Testis (tissue), 3 donors: ENCODE results near the gene STK24. TPM values are rescaled to one million over a fixed set of nuclear protein-coding genes. Genes with fewer than 3 reads are reported as not detected.

ENCODE experiments used
- DNase-seq: peaks from one replicate; pipeline ENCODE4 v3.0.0-alpha.2; 2019
- H3K27ac ChIP-seq, 2 donors: fragments of 200-600 bp; sonication (generic); one replicate each; pipeline ENCODE4 v1.5.1; 2019
- H3K27me3 ChIP-seq: fragments of 200-600 bp; sonication (generic); one replicate; pipeline ENCODE4 v1.5.1; 2019
- H3K36me3 ChIP-seq: fragments of 200-600 bp; sonication (generic); one replicate; pipeline ENCODE4 v1.5.1; 2017; ENCODE audit warnings: low read depth; ENCODE audit errors: missing control alignments
- H3K4me1 ChIP-seq: fragments of 200-600 bp; sonication (generic); one replicate; pipeline ENCODE4 v1.5.1; 2019
- H3K4me3 ChIP-seq, 2 donors: fragments of 200-600 bp; sonication (generic); one replicate each; pipeline ENCODE4 v1.5.1; 2017 to 2019
- H3K9me3 ChIP-seq: fragments of 200-600 bp; sonication (generic); one replicate; pipeline ENCODE4 v1.5.1; 2017
- CTCF ChIP-seq, 3 experiments: fragments of 450-650 bp in 2 of 3; fragments of 200-600 bp in 1 of 3; sonication (generic) in 1 of 3; IDR thresholded peaks; one replicate each; pipeline ENCODE4 v1.5.1; 2016 to 2019; ENCODE audit warnings: antibody characterized with exemption in 3 of 3, mild to moderate bottlenecking in 2 of 3, moderate library complexity in 1 of 3
- POLR2A ChIP-seq: fragments of 450-650 bp; IDR thresholded peaks from one replicate; pipeline ENCODE4 v1.6.1; 2017; ENCODE audit warnings: antibody characterized with exemption, mild to moderate bottlenecking, moderate library complexity
- whole genome bisulfite sequencing, 2 donors: methylation state at CpG; one replicate each; pipeline ENCODE4 v1.1.5; 2018; 5-methylcytosine and 5-hydroxymethylcytosine counted together
- intact Hi-C: fragments of 100-400 bp; cut with DNase I; formaldehyde crosslinking; loops from one replicate; pipeline ENCODE4 v1.15.1; 2023; ENCODE audit warnings: low total_unique reads
- polyA plus RNA-seq: library from polyadenylated mRNA; stranded (reverse); fragments of 350-450 nt; fragmentation: Illumina TruSeq; extraction: RNeasy Lipid Tissue Mini Kit (QIAGEN cat#74804); gene quantifications from one replicate; pipeline ENCODE4 v1.2.3, GENCODE V29; 2014; ENCODE audit warnings: low read depth, low replicate concordance; ENCODE audit not compliant: insufficient read depth
- total RNA-seq, 2 donors: library from RNA; depleted of rRNA; stranded (reverse); fragments of >200 nt; gene quantifications; one replicate each; pipeline ENCODE4 v1.2.3, GENCODE V29; 2016

Gene STK24
- total and polyA plus RNA-seq, 3 donors from 2014 or later: 97.4 to 172 (median 151) TPM

DNA sequence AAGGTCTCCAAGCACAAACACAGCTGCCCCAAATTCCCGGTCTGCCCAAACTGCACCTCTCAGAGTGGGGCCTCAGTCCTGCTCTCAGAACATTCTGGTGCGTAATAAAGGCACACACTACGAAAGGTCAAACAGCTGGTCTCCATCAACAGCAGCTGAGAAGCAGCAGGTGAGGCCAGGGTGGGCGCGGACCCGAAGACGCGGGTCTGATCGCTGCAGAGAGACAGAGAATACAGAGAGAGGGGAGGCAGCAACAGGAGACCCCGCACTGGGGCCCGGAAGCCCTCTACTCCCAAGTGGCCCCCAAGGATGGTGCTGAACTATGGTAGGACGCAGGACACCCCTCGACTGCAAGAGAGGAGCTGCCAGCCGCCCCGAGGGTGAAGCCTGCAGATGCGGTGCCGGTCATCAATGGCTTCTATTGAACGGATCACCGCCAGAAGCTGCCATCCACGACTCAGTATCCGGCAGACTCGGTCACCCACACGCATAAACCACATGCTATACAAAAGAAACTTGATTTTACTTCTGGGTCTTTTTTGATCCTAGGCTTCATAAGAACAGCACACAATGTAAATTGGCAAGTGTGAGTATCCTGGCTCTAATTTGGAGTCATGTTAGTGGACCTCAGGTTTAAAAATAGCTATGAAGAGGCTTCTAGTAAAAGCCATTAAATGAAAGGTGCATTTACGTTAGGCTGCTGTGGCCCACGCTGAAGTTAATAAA, 33.4 kb downstream of the STK24 start:
- 62 to 64% methylated on average over 18 to 25 of the region's 25 CpGs for WGBS, 2 donors
- no peaks in the 10 kb centered on the region for H3K9me3 ChIP-seq
- no peaks in the 10 kb centered on the region for H3K36me3 ChIP-seq
- H3K27me3 ChIP-seq: no peaks in the 10 kb centered on the region
- no peak for TF ChIP-seq CTCF (IDR thresholded peaks at IDR 0.05)
- no peak for TF ChIP-seq POLR2A
- no peak for DNase-seq
- peaks cover 38% of the 10 kb centered on the region for H3K4me1 ChIP-seq
- H3K27ac ChIP-seq: peak overlapping the region in 1 of 2 donors; percentile 60
- no peak overlapping the region for H3K4me3 ChIP-seq
- intact Hi-C loops: no loop called here

DNA sequence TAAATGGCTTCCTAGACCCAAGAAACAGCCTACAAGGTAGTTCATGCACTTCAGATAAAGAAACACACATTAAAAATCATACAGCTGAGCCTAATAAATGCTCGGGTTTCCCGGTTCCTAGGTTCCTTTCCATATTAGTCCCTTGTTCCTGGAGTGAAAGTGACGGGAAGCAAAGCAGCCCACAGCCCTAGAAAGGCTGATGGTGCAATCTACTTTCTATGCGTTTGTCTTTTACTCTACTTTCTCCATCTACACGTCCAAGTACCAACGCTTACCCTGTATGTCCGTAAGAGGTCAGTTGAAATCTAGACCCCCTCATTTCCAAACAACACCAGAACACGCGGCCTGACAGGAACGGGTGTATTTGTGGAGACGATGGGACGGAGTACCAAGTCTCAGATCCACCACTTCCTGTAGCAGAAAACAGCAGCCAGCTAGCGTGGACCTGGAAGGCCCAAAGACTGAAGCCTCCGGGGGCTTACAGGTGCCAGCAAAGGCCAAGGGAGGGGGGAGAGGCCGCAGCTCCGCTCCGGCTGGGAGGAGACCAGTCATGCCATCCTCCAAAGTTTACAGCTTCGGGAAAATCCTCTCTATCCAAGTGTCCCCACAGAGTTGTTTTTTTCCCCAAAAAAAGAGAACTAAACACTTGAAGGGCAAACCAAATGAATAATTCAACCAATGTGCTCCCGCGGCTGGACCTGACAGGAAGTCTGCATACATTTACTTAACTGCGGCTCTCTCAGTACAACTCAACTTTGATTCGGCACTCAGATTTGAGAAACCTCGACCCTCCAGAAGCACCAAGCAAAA, 34.1 kb downstream of the STK24 start:
- intact Hi-C loops: no loop called here
- no peak for DNase-seq
- H3K4me3 ChIP-seq: no peak overlapping the region
- TF ChIP-seq POLR2A: no peak
- no peak for TF ChIP-seq CTCF (IDR thresholded peaks at IDR 0.05)
- H3K27ac ChIP-seq: peak overlapping the region; percentile 13 to 60
- H3K9me3 ChIP-seq: no peaks in the 10 kb centered on the region
- no peaks in the 10 kb centered on the region for H3K36me3 ChIP-seq
- 54 to 59% methylated on average over 21 to 23 of the region's 23 CpGs for WGBS, 2 donors
- H3K27me3 ChIP-seq: no peaks in the 10 kb centered on the region
- peaks cover 38% of the 10 kb centered on the region for H3K4me1 ChIP-seq

- Histone ChIP-seq H3K9me3 (no peaks in the 10 kb centered on the region), H3K4me3 (no peak overlapping the region), H3K36me3 (no peaks in the 10 kb centered on the region), H3K27ac (no peak overlapping the region), H3K4me1 (peaks cover 45% of the 10 kb centered on the region), H3K27me3 (no peaks in the 10 kb centered on the region)
- WGBS, 2 donors: 55% methylated on average over 10 of the region's 10 CpGs
- DNase-seq: no peak
- intact Hi-C loops: no loop called here
- TF ChIP-seq POLR2A (no peak), CTCF (IDR thresholded peaks at IDR 0.05) (no peak)
Measured at GRCh38 chr13:98541701-98542203, 35.2 kb downstream of the STK24 start.

DNA sequence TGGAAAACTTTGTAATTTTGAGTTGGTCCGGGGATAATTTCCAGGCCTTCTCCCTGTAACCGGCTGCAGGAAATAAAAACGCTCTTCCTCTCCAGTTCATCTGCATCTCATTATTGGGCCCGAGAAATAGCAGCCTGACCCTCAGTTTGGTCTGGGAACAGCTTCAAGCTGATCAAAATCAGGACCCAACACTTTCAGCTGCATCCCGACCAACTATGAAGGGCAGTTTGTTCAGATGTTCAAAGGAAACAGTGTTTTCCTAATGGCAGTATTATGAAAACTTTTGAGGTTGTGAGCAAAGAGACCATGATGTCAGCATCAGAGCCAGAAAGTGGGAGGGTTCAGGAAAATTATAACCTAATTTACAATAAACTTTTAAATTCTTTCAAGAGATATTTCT, 35.7 kb downstream of the STK24 start:
- no peak overlapping the region for H3K4me3 ChIP-seq
- no peaks in the 10 kb centered on the region for H3K9me3 ChIP-seq
- 42 to 48% methylated on average over 5 of the region's 5 CpGs for WGBS, 2 donors
- H3K4me1 ChIP-seq: peaks cover 49% of the 10 kb centered on the region
- intact Hi-C loops: no loop called here
- no peaks in the 10 kb centered on the region for H3K36me3 ChIP-seq
- H3K27ac ChIP-seq: no peak overlapping the region
- H3K27me3 ChIP-seq: no peaks in the 10 kb centered on the region
- TF ChIP-seq CTCF (IDR thresholded peaks at IDR 0.05): no peak
- TF ChIP-seq POLR2A: no peak
- no peak for DNase-seq
